ENCODE measurements around the gene ALDH1A3.

DNA sequence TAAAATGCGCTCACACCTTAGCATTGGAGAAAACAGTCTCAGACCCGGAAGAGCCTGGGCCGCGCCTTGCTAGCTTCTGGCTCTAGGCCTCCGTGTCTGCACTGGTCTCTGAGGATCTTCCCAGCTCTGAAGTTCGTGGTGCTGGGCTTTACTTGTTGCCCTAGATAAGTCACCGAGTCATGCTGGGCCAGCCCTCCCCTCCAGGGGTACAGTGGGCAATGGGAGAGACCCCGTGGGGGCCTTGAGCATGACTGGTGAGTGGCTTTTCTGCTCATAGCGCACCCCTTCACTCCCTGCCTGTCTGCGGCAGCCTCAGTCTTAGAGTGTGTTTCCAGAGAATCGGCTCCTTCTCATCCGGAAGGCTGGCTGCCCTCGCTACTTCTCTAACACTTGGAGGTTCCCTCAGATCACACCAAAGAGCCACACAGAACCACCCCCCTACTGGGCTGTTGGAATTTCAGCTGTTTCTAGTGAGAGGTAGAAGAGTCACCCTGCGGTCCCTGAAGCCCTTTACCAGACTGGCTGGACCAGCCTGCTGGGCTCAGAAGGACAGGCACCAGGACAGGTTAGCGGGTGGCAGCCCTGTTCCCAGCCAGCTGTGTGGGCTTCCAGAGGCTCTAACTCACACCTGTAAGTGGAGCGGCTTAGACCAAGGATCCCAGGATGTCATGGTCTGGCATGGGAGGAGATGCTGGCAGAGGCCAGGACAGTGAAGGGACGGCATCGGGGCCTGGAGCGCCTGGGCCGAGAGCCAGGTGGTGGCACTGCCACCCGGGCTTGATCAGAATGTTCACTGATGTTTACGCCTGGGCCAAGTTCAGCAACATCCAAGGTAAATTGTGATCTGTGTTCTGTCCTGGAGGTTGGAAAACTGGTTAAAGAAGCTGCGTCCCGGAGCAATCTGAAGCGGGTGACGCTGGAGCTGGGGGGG, 17.9 kb downstream of the ALDH1A3 start:
- TF ChIP-seq EZH2 (IDR thresholded peaks at IDR 0.05; ENCODE audit: low read length, unreplicated experiment) (no peak), EZH2phosphoT487 (IDR thresholded peaks at IDR 0.05; ENCODE audit: borderline replicate concordance, low read length) (no peak)
- TF ChIP-seq, protein P1, sequence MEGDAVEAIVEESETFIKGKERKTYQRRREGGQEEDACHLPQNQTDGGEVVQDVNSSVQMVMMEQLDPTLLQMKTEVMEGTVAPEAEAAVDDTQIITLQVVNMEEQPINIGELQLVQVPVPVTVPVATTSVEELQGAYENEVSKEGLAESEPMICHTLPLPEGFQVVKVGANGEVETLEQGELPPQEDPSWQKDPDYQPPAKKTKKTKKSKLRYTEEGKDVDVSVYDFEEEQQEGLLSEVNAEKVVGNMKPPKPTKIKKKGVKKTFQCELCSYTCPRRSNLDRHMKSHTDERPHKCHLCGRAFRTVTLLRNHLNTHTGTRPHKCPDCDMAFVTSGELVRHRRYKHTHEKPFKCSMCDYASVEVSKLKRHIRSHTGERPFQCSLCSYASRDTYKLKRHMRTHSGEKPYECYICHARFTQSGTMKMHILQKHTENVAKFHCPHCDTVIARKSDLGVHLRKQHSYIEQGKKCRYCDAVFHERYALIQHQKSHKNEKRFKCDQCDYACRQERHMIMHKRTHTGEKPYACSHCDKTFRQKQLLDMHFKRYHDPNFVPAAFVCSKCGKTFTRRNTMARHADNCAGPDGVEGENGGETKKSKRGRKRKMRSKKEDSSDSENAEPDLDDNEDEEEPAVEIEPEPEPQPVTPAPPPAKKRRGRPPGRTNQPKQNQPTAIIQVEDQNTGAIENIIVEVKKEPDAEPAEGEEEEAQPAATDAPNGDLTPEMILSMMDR (conservative IDR thresholded peaks at IDR 0.05; ENCODE audit: low read depth, low read length) = no peak

Data from PC-3 (cell line).